ENCODE measurements around the gene KIF19. TPM values are rescaled to one million over a fixed set of nuclear protein-coding genes. Genes with fewer than 3 reads are reported as not detected.

KIF19 gene
- total and polyA plus RNA-seq, 2 experiments from 2014 or later, result 0.39 TPM; not detected in 1

- H3K4me1 ChIP-seq (ENCODE audit: low read depth), result peaks cover 5% of the 10 kb centered on the region
- H3K27ac ChIP-seq, result no peak overlapping the region
- no peak for TF ChIP-seq CTCF (IDR thresholded peaks at IDR 0.05; ENCODE audit: low read depth, low read length)
- H3K4me3 ChIP-seq, result no peak overlapping the region
- H3K27me3 ChIP-seq, result no peaks in the 10 kb centered on the region
- peak in 1 of 2 donors; percentile 56 for DNase-seq (ENCODE audit: low read depth in 1 of 2, low spot score in 1 of 2)
- H3K36me3 ChIP-seq, result no peaks in the 10 kb centered on the region
- no peaks in the 10 kb centered on the region for H3K9me3 ChIP-seq (ENCODE audit: low read depth)
These were observed 17.8 kb upstream of the KIF19 start for GRCh38 chr17:74307984-74308773.

GRCh38 chr17:74309902-74310301 lies 16.1 kb upstream of the KIF19 start:
- no peaks in the 10 kb centered on the region for H3K27me3 ChIP-seq
- no peak overlapping the region for H3K27ac ChIP-seq
- H3K36me3 ChIP-seq, result no peaks in the 10 kb centered on the region
- TF ChIP-seq CTCF (IDR thresholded peaks at IDR 0.05; ENCODE audit: low read depth, low read length), result no peak
- no peaks in the 10 kb centered on the region for H3K9me3 ChIP-seq (ENCODE audit: low read depth)
- H3K4me3 ChIP-seq, result no peak overlapping the region
- H3K4me1 ChIP-seq (ENCODE audit: low read depth), result peaks cover 5% of the 10 kb centered on the region
- DNase-seq (ENCODE audit: low read depth in 1 of 2, low spot score in 1 of 2), result no peak

DNA sequence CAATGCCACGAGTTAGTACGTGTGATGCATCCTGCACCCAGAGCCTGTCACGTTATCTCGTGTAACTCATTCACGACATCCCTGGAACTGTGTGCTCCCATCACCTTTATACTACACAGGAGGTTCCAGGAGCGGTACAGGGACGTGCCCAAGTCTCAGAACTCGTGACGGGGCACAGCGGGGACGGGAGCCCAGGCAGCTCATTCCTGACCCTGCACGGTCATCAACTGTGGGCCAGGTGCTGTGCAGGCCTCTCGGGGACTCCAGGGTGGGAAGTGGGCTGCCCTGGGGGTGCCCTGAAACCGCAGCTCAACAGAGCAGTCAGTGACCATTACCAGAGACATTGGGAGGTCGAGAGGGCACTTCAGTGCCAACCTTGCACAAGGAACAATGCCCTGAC lies 11.1 kb upstream of the KIF19 start:
- Histone ChIP-seq H3K9me3 (ENCODE audit: low read depth) (no peaks in the 10 kb centered on the region), H3K4me3 (no peak overlapping the region), H3K27ac (no peak overlapping the region), H3K4me1 (ENCODE audit: low read depth) (no peaks in the 10 kb centered on the region), H3K27me3 (no peaks in the 10 kb centered on the region), H3K36me3 (no peaks in the 10 kb centered on the region)
- no peak for DNase-seq (ENCODE audit: low read depth in 1 of 2, low spot score in 1 of 2)
- TF ChIP-seq CTCF (IDR thresholded peaks at IDR 0.05; ENCODE audit: low read depth, low read length), result no peak

DNA sequence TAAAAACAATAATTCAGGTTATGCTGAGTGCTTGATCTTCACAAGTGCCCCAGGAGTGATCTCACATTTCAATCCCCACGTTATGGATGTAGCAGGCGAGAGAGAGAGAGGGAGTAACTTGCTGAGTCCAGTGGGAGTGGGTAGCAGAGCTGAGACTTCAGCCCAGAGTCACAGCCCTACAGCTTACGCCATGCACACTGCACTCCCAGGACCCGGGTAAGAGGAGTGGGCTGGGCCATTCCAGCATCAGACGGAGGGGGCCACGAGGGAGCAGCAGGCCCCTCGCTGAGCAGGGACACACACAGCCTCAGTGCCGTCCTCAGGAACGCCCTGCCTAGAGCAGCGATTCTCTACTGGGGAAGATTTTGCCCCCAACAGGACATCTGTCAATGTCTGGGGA lies 9.8 kb upstream of the KIF19 start:
- Histone ChIP-seq H3K9me3 (ENCODE audit: low read depth) (no peaks in the 10 kb centered on the region), H3K27me3 (no peaks in the 10 kb centered on the region), H3K27ac (no peak overlapping the region), H3K36me3 (no peaks in the 10 kb centered on the region), H3K4me3 (no peak overlapping the region), H3K4me1 (ENCODE audit: low read depth) (no peaks in the 10 kb centered on the region)
- TF ChIP-seq CTCF (IDR thresholded peaks at IDR 0.05; ENCODE audit: low read depth, low read length), result no peak
- no peak for DNase-seq (ENCODE audit: low read depth in 1 of 2, low spot score in 1 of 2)

DNA sequence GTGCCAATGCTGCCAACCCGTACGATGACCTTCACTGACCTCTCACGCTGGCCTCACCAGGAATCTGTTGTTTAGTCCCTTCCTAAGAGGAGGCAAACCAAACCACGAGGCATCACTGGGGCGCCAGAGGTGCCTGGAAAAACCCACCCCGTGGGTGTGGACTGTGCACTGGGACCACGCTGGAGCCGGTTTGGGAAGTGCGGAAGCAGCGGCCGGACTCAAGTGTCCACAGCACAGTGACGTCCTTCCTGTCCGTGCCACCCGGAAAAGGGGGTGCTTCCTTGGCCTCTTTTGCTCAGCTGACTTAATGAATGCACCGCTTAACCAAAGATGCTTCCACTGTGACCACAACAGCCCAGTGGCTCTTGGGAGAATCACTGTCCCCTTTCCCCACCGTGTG lies 9.0 kb upstream of the KIF19 start:
- H3K27me3 ChIP-seq, result peaks cover 4% of the 10 kb centered on the region
- TF ChIP-seq CTCF (IDR thresholded peaks at IDR 0.05; ENCODE audit: low read depth, low read length), result no peak
- no peaks in the 10 kb centered on the region for H3K4me1 ChIP-seq (ENCODE audit: low read depth)
- no peak overlapping the region for H3K27ac ChIP-seq
- H3K4me3 ChIP-seq, result no peak overlapping the region
- no peak for DNase-seq (ENCODE audit: low read depth in 1 of 2, low spot score in 1 of 2)
- no peaks in the 10 kb centered on the region for H3K36me3 ChIP-seq
- no peaks in the 10 kb centered on the region for H3K9me3 ChIP-seq (ENCODE audit: low read depth)

All from cardiac muscle cell (in vitro differentiated cells and primary cell).